ENCODE results near the gene TSPAN18.

TSPAN18 gene

GRCh38 chr11:44855493-44855849 lies 128.7 kb downstream of the TSPAN18 start:
- Histone ChIP-seq H3K27me3 (ENCODE audit: low read depth, low read length) (no peaks in the 10 kb centered on the region), H3K79me2 (ENCODE audit: low read length) (no peaks in the 10 kb centered on the region), H3K4me1 (ENCODE audit: low read length) (peaks cover 23% of the 10 kb centered on the region), H3K27ac (ENCODE audit: low read length) (no peak overlapping the region), H3K9ac (ENCODE audit: low read length) (no peak overlapping the region), H4K20me1 (ENCODE audit: insufficient read depth, low read length) (no peaks in the 10 kb centered on the region), H3K36me3 (replicated peaks; ENCODE audit: low read depth, low read length) (no peaks in the 10 kb centered on the region), H2AFZ (ENCODE audit: low read depth, low read length) (no peak overlapping the region), H3K4me2 (ENCODE audit: low read length) (no peak overlapping the region), H3K4me3 (ENCODE audit: low read length) (no peak overlapping the region), H3K9me3 (ENCODE audit: insufficient read depth, low read length) (no peaks in the 10 kb centered on the region)
- TF ChIP-seq CTCF (IDR thresholded peaks at IDR 0.05; ENCODE audit: low read depth, low read length) = no peak
- TF ChIP-seq EZH2phosphoT487 (IDR thresholded peaks at IDR 0.05; ENCODE audit: low read depth) = no peak

GRCh38 chr11:44857490-44858090 lies 130.8 kb downstream of the TSPAN18 start:
- H3K4me2 ChIP-seq (ENCODE audit: low read length) = no peak overlapping the region

GRCh38 chr11:44858796-44859527 lies 132.2 kb downstream of the TSPAN18 start:
- Histone ChIP-seq H2AFZ (ENCODE audit: low read depth, low read length) (no peak overlapping the region), H4K20me1 (ENCODE audit: insufficient read depth, low read length) (no peaks in the 10 kb centered on the region), H3K4me3 (ENCODE audit: low read length) (no peak overlapping the region), H3K9me3 (ENCODE audit: insufficient read depth, low read length) (no peaks in the 10 kb centered on the region), H3K27me3 (ENCODE audit: low read depth, low read length) (no peaks in the 10 kb centered on the region), H3K4me2 (ENCODE audit: low read length) (no peak overlapping the region), H3K9ac (ENCODE audit: low read length) (no peak overlapping the region), H3K27ac (ENCODE audit: low read length) (no peak overlapping the region), H3K36me3 (replicated peaks; ENCODE audit: low read depth, low read length) (no peaks in the 10 kb centered on the region), H3K4me1 (ENCODE audit: low read length) (peaks cover 54% of the 10 kb centered on the region), H3K79me2 (ENCODE audit: low read length) (no peaks in the 10 kb centered on the region)
- no peak for TF ChIP-seq EZH2phosphoT487 (IDR thresholded peaks at IDR 0.05; ENCODE audit: low read depth)
- no peak for TF ChIP-seq CTCF (IDR thresholded peaks at IDR 0.05; ENCODE audit: low read depth, low read length)

More at GRCh38 chr11:44857490-44858090, 130.8 kb downstream of the TSPAN18 start:
- H3K4me3 ChIP-seq (ENCODE audit: low read length) = no peak overlapping the region
- H3K79me2 ChIP-seq (ENCODE audit: low read length) = no peaks in the 10 kb centered on the region
- no peaks in the 10 kb centered on the region for H4K20me1 ChIP-seq (ENCODE audit: insufficient read depth, low read length)
- TF ChIP-seq CTCF (IDR thresholded peaks at IDR 0.05; ENCODE audit: low read depth, low read length) (no peak), EZH2phosphoT487 (IDR thresholded peaks at IDR 0.05; ENCODE audit: low read depth) (no peak)
- H3K27ac ChIP-seq (ENCODE audit: low read length) = no peak overlapping the region
- no peaks in the 10 kb centered on the region for H3K27me3 ChIP-seq (ENCODE audit: low read depth, low read length)
- no peaks in the 10 kb centered on the region for H3K9me3 ChIP-seq (ENCODE audit: insufficient read depth, low read length)
- no peak overlapping the region for H3K9ac ChIP-seq (ENCODE audit: low read length)
- H3K4me1 ChIP-seq (ENCODE audit: low read length) = peaks cover 43% of the 10 kb centered on the region
- no peaks in the 10 kb centered on the region for H3K36me3 ChIP-seq (replicated peaks; ENCODE audit: low read depth, low read length)
- H2AFZ ChIP-seq (ENCODE audit: low read depth, low read length) = no peak overlapping the region

- Histone ChIP-seq H3K9me3 (ENCODE audit: insufficient read depth, low read length) (no peaks in the 10 kb centered on the region), H3K4me2 (ENCODE audit: low read length) (no peak overlapping the region)
Measured at GRCh38 chr11:44859528-44859925, 132.8 kb downstream of the TSPAN18 start.

More at GRCh38 chr11:44859528-44859925, 132.8 kb downstream of the TSPAN18 start:
- H3K36me3 ChIP-seq (replicated peaks; ENCODE audit: low read depth, low read length) = no peaks in the 10 kb centered on the region
- TF ChIP-seq EZH2phosphoT487 (IDR thresholded peaks at IDR 0.05; ENCODE audit: low read depth) (no peak), CTCF (IDR thresholded peaks at IDR 0.05; ENCODE audit: low read depth, low read length) (no peak)
- H3K9ac ChIP-seq (ENCODE audit: low read length) = no peak overlapping the region
- H3K4me3 ChIP-seq (ENCODE audit: low read length) = no peak overlapping the region
- no peaks in the 10 kb centered on the region for H3K27me3 ChIP-seq (ENCODE audit: low read depth, low read length)
- no peak overlapping the region for H3K27ac ChIP-seq (ENCODE audit: low read length)
- no peaks in the 10 kb centered on the region for H3K79me2 ChIP-seq (ENCODE audit: low read length)
- H4K20me1 ChIP-seq (ENCODE audit: insufficient read depth, low read length) = no peaks in the 10 kb centered on the region
- no peak overlapping the region for H2AFZ ChIP-seq (ENCODE audit: low read depth, low read length)
- H3K4me1 ChIP-seq (ENCODE audit: low read length) = peaks cover 54% of the 10 kb centered on the region

Measured in OCI-LY3 (cell line).